SK-N-SH treated with all-trans-retinoic acid at 6 μM for 48 hours (cell line): ENCODE measurements around the gene SPATS2L.

Experiments
- ARNTL ChIP-seq: fragments of 450-650 bp; formaldehyde crosslinking; IDR thresholded peaks from 2 replicates; pipeline ENCODE4 v1.5.0; 2020; ENCODE audit warnings: low read depth, mild to moderate bottlenecking, moderate library complexity, borderline replicate concordance
- CSDC2 ChIP-seq: fragments of 250-450 bp; sonication (Bioruptor Pico); IDR thresholded peaks from 2 replicates; pipeline ENCODE4 v1.5.0; 2020; ENCODE audit warnings: mild to moderate bottlenecking, moderate library complexity
- ISL1 ChIP-seq: fragments of 250-450 bp; sonication (Bioruptor Pico); IDR thresholded peaks from 2 replicates; pipeline ENCODE4 v2.1.2; 2022; ENCODE audit warnings: mild to moderate bottlenecking, moderate library complexity
- PPARA ChIP-seq: fragments of 250-450 bp; sonication (Bioruptor Pico); IDR thresholded peaks from 2 replicates; pipeline ENCODE4 v1.5.0; 2020; ENCODE audit warnings: mild to moderate bottlenecking, borderline replicate concordance
- RARB ChIP-seq: fragments of 250-450 bp; sonication (Bioruptor Pico); IDR thresholded peaks from 2 replicates; pipeline ENCODE4 v1.8.0; 2021; ENCODE audit warnings: mild to moderate bottlenecking, moderate library complexity
- SNAI2 ChIP-seq: fragments of 250-450 bp; sonication (Bioruptor Pico); IDR thresholded peaks from 2 replicates; pipeline ENCODE4 v1.5.0; 2020; ENCODE audit warnings: mild to moderate bottlenecking, moderate library complexity
- TCF4 ChIP-seq: fragments of 250-450 bp; sonication (Bioruptor Pico); IDR thresholded peaks from 2 replicates; pipeline ENCODE4 v1.8.0; 2021; ENCODE audit warnings: mild to moderate bottlenecking, moderate library complexity, borderline replicate concordance
- ZFP3 ChIP-seq: fragments of 250-450 bp; sonication (Bioruptor Pico); IDR thresholded peaks from 2 replicates; pipeline ENCODE4 v1.5.0; 2020; ENCODE audit warnings: mild to moderate bottlenecking, moderate library complexity
- ZFP30 ChIP-seq: fragments of 450-650 bp; formaldehyde crosslinking; IDR thresholded peaks from 2 replicates; pipeline ENCODE4 v1.5.0; 2022; ENCODE audit warnings: mild to moderate bottlenecking, moderate library complexity
- ZNF70 ChIP-seq: fragments of 450-650 bp; formaldehyde crosslinking; IDR thresholded peaks from 2 replicates; pipeline ENCODE4 v1.5.0; 2020; ENCODE audit warnings: mild to moderate bottlenecking, moderate library complexity
- ZNF8 ChIP-seq: fragments of 450-650 bp; formaldehyde crosslinking; IDR thresholded peaks from 2 replicates; pipeline ENCODE4 v1.5.0; 2020; ENCODE audit warnings: mild to moderate bottlenecking, moderate library complexity
- TF ChIP-seq, protein P1 (sequence below): fragments of 250-450 bp; sonication (Bioruptor Pico); IDR thresholded peaks from 2 replicates; pipeline ENCODE4 v1.5.1; 2020; ENCODE audit warnings: low read depth, mild to moderate bottlenecking, moderate library complexity
- TF ChIP-seq, protein P2 (sequence below): fragments of 250-450 bp; sonication (Bioruptor Pico); IDR thresholded peaks from 2 replicates; pipeline ENCODE4 v1.8.0; 2020; ENCODE audit warnings: mild to moderate bottlenecking, moderate library complexity, borderline replicate concordance
- TF ChIP-seq, protein P3 (sequence below): fragments of 250-450 bp; sonication (Bioruptor Pico); IDR thresholded peaks from 2 replicates; pipeline ENCODE4 v1.5.0; 2020; ENCODE audit warnings: mild to moderate bottlenecking, moderate library complexity

DNA sequence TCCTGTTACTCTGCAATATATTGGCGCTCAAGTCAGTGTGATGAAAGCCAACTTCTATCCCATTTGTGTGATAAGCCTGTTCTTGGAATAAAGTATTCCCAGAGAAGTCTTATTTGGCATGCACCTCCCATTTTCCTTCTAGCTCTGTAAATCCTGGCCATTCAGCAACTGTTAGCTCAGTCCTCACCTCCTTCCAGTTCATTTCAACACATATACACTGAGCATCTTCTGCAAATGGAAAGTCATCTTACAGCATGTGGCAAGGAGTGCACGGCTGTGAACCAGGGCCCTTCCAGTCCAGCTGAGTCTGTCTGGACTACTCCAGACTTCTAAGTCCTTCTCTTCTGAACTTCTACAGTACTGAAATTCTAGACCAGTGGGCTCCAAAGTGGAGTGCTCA lies 53.1 kb downstream of the SPATS2L start:
- TF ChIP-seq, protein P1, sequence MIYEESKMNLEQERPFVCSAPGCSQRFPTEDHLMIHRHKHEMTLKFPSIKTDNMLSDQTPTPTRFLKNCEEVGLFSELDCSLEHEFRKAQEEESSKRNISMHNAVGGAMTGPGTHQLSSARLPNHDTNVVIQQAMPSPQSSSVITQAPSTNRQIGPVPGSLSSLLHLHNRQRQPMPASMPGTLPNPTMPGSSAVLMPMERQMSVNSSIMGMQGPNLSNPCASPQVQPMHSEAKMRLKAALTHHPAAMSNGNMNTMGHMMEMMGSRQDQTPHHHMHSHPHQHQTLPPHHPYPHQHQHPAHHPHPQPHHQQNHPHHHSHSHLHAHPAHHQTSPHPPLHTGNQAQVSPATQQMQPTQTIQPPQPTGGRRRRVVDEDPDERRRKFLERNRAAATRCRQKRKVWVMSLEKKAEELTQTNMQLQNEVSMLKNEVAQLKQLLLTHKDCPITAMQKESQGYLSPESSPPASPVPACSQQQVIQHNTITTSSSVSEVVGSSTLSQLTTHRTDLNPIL (CRISPR knock-in tag) = no peak
- TF ChIP-seq, protein P2, sequence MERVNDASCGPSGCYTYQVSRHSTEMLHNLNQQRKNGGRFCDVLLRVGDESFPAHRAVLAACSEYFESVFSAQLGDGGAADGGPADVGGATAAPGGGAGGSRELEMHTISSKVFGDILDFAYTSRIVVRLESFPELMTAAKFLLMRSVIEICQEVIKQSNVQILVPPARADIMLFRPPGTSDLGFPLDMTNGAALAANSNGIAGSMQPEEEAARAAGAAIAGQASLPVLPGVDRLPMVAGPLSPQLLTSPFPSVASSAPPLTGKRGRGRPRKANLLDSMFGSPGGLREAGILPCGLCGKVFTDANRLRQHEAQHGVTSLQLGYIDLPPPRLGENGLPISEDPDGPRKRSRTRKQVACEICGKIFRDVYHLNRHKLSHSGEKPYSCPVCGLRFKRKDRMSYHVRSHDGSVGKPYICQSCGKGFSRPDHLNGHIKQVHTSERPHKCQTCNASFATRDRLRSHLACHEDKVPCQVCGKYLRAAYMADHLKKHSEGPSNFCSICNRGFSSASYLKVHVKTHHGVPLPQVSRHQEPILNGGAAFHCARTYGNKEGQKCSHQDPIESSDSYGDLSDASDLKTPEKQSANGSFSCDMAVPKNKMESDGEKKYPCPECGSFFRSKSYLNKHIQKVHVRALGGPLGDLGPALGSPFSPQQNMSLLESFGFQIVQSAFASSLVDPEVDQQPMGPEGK (CRISPR knock-in tag) = no peak
- TF ChIP-seq RARB (CRISPR knock-in tag) = no peak
- no peak for TF ChIP-seq ZFP30 (CRISPR knock-in tag)
- no peak for TF ChIP-seq CSDC2 (CRISPR knock-in tag)
- TF ChIP-seq ZNF8 (CRISPR knock-in tag) = no peak
- no peak for TF ChIP-seq ARNTL (CRISPR knock-in tag)
- TF ChIP-seq, protein P3, sequence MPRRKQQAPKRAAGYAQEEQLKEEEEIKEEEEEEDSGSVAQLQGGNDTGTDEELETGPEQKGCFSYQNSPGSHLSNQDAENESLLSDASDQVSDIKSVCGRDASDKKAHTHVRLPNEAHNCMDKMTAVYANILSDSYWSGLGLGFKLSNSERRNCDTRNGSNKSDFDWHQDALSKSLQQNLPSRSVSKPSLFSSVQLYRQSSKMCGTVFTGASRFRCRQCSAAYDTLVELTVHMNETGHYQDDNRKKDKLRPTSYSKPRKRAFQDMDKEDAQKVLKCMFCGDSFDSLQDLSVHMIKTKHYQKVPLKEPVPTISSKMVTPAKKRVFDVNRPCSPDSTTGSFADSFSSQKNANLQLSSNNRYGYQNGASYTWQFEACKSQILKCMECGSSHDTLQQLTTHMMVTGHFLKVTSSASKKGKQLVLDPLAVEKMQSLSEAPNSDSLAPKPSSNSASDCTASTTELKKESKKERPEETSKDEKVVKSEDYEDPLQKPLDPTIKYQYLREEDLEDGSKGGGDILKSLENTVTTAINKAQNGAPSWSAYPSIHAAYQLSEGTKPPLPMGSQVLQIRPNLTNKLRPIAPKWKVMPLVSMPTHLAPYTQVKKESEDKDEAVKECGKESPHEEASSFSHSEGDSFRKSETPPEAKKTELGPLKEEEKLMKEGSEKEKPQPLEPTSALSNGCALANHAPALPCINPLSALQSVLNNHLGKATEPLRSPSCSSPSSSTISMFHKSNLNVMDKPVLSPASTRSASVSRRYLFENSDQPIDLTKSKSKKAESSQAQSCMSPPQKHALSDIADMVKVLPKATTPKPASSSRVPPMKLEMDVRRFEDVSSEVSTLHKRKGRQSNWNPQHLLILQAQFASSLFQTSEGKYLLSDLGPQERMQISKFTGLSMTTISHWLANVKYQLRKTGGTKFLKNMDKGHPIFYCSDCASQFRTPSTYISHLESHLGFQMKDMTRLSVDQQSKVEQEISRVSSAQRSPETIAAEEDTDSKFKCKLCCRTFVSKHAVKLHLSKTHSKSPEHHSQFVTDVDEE (CRISPR knock-in tag) = no peak
- TF ChIP-seq ZFP3 (CRISPR knock-in tag) = no peak
- no peak for TF ChIP-seq ISL1
- TF ChIP-seq PPARA (CRISPR knock-in tag) = no peak
- TF ChIP-seq TCF4 (CRISPR knock-in tag) = no peak
- no peak for TF ChIP-seq ZNF70 (CRISPR knock-in tag)
- TF ChIP-seq SNAI2 = no peak
